ENCODE measurements around the gene PLEKHS1. TPM values are rescaled to one million over a fixed set of nuclear protein-coding genes. Genes with fewer than 3 reads are reported as not detected.

The PLEKHS1 gene
- polyA plus RNA-seq, 1 of the 3 experiments (the other 2 are of a cell fraction), result not detected

- TF ChIP-seq ZBTB33 (IDR thresholded peaks at IDR 0.05; ENCODE audit: borderline replicate concordance, low read depth) (no peak), GABPA (IDR thresholded peaks at IDR 0.05; ENCODE audit: low read depth) (no peak), SIN3A (IDR thresholded peaks at IDR 0.05; ENCODE audit: borderline replicate concordance, low read depth, low read length) (no peak), YY1 (IDR thresholded peaks at IDR 0.05; ENCODE audit: low read depth) (no peak), EZH2phosphoT487 (IDR thresholded peaks at IDR 0.05; ENCODE audit: borderline replicate concordance, low read depth) (no peak), USF1 (IDR thresholded peaks at IDR 0.05; ENCODE audit: borderline replicate concordance, low read depth) (no peak), MXI1 (IDR thresholded peaks at IDR 0.05; ENCODE audit: low read depth, low read length) (no peak)
Observed at GRCh38 chr10:113742466-113742865, 9.0 kb upstream of the PLEKHS1 start (continued).

- Histone ChIP-seq H3F3A (replicated peaks; ENCODE audit: insufficient read depth) (peaks cover 6% of the 10 kb centered on the region), H3K27me3 (ENCODE audit: insufficient read depth) (no peaks in the 10 kb centered on the region), H3K79me2 (ENCODE audit: insufficient read depth) (no peaks in the 10 kb centered on the region), H2AFZ (ENCODE audit: low read depth) (no peak overlapping the region), H3K27ac (ENCODE audit: low read depth in 2 of 2, low read length in 1 of 2) (no peak overlapping the region), H3K4me3 (ENCODE audit: low read depth in 2 of 2, low read length in 1 of 2) (no peak overlapping the region), H3K4me1 (ENCODE audit: control insufficient read depth in 1 of 2, insufficient read depth in 2 of 2, low read depth in 1 of 2, low read length in 1 of 2) (peaks cover 0 to 7% of the 10 kb centered on the region in 2 experiments; a peak in 1 of 4 replicates), H3K36me3 (replicated peaks in 1 of 2; ENCODE audit: control insufficient read depth in 1 of 2, insufficient read depth in 2 of 2, low read length in 1 of 2) (no peaks in the 10 kb centered on the region), H3K9ac (no peak overlapping the region), H3K4me2 (no peak overlapping the region), H3K9me2 (no peaks in the 10 kb centered on the region), H4K20me1 (ENCODE audit: insufficient read depth) (no peaks in the 10 kb centered on the region), H3K9me3 (no peaks in the 10 kb centered on the region)
- TF ChIP-seq GABPA (IDR thresholded peaks at IDR 0.05; ENCODE audit: low read depth), result no peak
- no peak for TF ChIP-seq NFIC (IDR thresholded peaks at IDR 0.05; ENCODE audit: borderline replicate concordance)
- no peak for TF ChIP-seq RXRA (IDR thresholded peaks at IDR 0.05; ENCODE audit: borderline replicate concordance, low read depth)
- no peak for DNase-seq
- POLR2A ChIA-PET, result no interaction called here
- CTCF ChIA-PET, result no interaction called here
Observed at GRCh38 chr10:113743594-113743993, 7.9 kb upstream of the PLEKHS1 start.

- no peak overlapping the region for H3K4me3 ChIP-seq (ENCODE audit: low read depth in 2 of 2, low read length in 1 of 2)
- ChIA-PET CTCF (no interaction called here), POLR2A (no interaction called here)
- peaks cover 0 to 7% of the 10 kb centered on the region in 2 experiments; a peak in 1 of 4 replicates for H3K4me1 ChIP-seq (ENCODE audit: control insufficient read depth in 1 of 2, insufficient read depth in 2 of 2, low read depth in 1 of 2, low read length in 1 of 2)
- 78% methylated on average over 2 of the region's 2 CpGs for WGBS (ENCODE audit: low lambda C conversion rate)
- peak overlapping the region in 1 of 2 experiments; percentile 61; a peak in 1 of 4 replicates for H3K27ac ChIP-seq (ENCODE audit: low read depth in 2 of 2, low read length in 1 of 2)
- no peaks in the 10 kb centered on the region for H4K20me1 ChIP-seq (ENCODE audit: insufficient read depth)
- H3F3A ChIP-seq (replicated peaks; ENCODE audit: insufficient read depth), result peaks cover 6% of the 10 kb centered on the region
- no peaks in the 10 kb centered on the region for H3K79me2 ChIP-seq (ENCODE audit: insufficient read depth)
- no peak overlapping the region for H2AFZ ChIP-seq (ENCODE audit: low read depth)
- H3K27me3 ChIP-seq (ENCODE audit: insufficient read depth), result no peaks in the 10 kb centered on the region
- H3K9me2 ChIP-seq, result no peaks in the 10 kb centered on the region
- H3K9ac ChIP-seq, result no peak overlapping the region
- no peak for DNase-seq
- no peaks in the 10 kb centered on the region for H3K36me3 ChIP-seq (replicated peaks in 1 of 2; ENCODE audit: control insufficient read depth in 1 of 2, insufficient read depth in 2 of 2, low read length in 1 of 2)
- H3K4me2 ChIP-seq, result no peak overlapping the region
- TF ChIP-seq USF2 (IDR thresholded peaks at IDR 0.05; ENCODE audit: borderline replicate concordance, low read depth, low read length), result no peak
- TF ChIP-seq FOSL2 (IDR thresholded peaks at IDR 0.05; ENCODE audit: borderline replicate concordance, low read depth), result no peak
- no peak for TF ChIP-seq EZH2phosphoT487 (IDR thresholded peaks at IDR 0.05; ENCODE audit: borderline replicate concordance, low read depth)
- TF ChIP-seq PBX3 (IDR thresholded peaks at IDR 0.05), result no peak
- peak; percentile 40 for TF ChIP-seq NFIC (IDR thresholded peaks at IDR 0.05; ENCODE audit: borderline replicate concordance)
- H3K9me3 ChIP-seq, result no peaks in the 10 kb centered on the region
Observed at GRCh38 chr10:113745374-113745773, 6.1 kb upstream of the PLEKHS1 start.

All from SK-N-SH (cell line).